ENCODE measurements around the gene ATF5.

Gene ATF5

GRCh38 chr19:49892716-49893115 is 36.3 kb upstream of the ATF5 start:
- Histone ChIP-seq H3K4me2 (no peak overlapping the region), H4K20me1 (ENCODE audit: insufficient read depth) (no peaks in the 10 kb centered on the region)

GRCh38 chr19:49894011-49894664 is 34.9 kb upstream of the ATF5 start:
- TF ChIP-seq, protein P1, sequence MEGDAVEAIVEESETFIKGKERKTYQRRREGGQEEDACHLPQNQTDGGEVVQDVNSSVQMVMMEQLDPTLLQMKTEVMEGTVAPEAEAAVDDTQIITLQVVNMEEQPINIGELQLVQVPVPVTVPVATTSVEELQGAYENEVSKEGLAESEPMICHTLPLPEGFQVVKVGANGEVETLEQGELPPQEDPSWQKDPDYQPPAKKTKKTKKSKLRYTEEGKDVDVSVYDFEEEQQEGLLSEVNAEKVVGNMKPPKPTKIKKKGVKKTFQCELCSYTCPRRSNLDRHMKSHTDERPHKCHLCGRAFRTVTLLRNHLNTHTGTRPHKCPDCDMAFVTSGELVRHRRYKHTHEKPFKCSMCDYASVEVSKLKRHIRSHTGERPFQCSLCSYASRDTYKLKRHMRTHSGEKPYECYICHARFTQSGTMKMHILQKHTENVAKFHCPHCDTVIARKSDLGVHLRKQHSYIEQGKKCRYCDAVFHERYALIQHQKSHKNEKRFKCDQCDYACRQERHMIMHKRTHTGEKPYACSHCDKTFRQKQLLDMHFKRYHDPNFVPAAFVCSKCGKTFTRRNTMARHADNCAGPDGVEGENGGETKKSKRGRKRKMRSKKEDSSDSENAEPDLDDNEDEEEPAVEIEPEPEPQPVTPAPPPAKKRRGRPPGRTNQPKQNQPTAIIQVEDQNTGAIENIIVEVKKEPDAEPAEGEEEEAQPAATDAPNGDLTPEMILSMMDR (conservative IDR thresholded peaks at IDR 0.05; ENCODE audit: low read depth, low read length), result no peak
- no peak overlapping the region for H3K4me3 ChIP-seq (IDR thresholded peaks at IDR 0.05; ENCODE audit: insufficient read depth, low read depth, low read length)
- no peaks in the 10 kb centered on the region for H4K20me1 ChIP-seq (ENCODE audit: insufficient read depth)
- no peaks in the 10 kb centered on the region for H3K36me3 ChIP-seq (ENCODE audit: insufficient read depth)
- no peaks in the 10 kb centered on the region for H3K79me2 ChIP-seq (ENCODE audit: insufficient read depth, low read depth)
- H3K9ac ChIP-seq, result no peak overlapping the region
- H3K4me2 ChIP-seq, result 0 out of 2 replicates have a peak overlapping the region, but pooled peaks have one; percentile 80
- peaks cover 74% of the 10 kb centered on the region for H3K4me1 ChIP-seq (ENCODE audit: low read depth, poor library complexity, severe bottlenecking)
- H3K27ac ChIP-seq, result no peak overlapping the region; the same call in 1 of the 2 replicates
- no peaks in the 10 kb centered on the region for H3K27me3 ChIP-seq (ENCODE audit: insufficient read depth, low read depth)
- H2AFZ ChIP-seq (ENCODE audit: low read depth), result no peak overlapping the region

More at GRCh38 chr19:49892716-49893115, 36.3 kb upstream of the ATF5 start:
- no peaks in the 10 kb centered on the region for H3K79me2 ChIP-seq (ENCODE audit: insufficient read depth, low read depth)
- H2AFZ ChIP-seq (ENCODE audit: low read depth), result no peak overlapping the region
- H3K4me3 ChIP-seq (IDR thresholded peaks at IDR 0.05; ENCODE audit: insufficient read depth, low read depth, low read length), result no peak overlapping the region
- H3K36me3 ChIP-seq (ENCODE audit: insufficient read depth), result no peaks in the 10 kb centered on the region
- H3K27me3 ChIP-seq (ENCODE audit: insufficient read depth, low read depth), result no peaks in the 10 kb centered on the region
- H3K9ac ChIP-seq, result no peak overlapping the region
- TF ChIP-seq, protein P1 (conservative IDR thresholded peaks at IDR 0.05; ENCODE audit: low read depth, low read length), result no peak
- no peak overlapping the region for H3K27ac ChIP-seq
- peaks cover 62% of the 10 kb centered on the region for H3K4me1 ChIP-seq (ENCODE audit: low read depth, poor library complexity, severe bottlenecking)

DNA sequence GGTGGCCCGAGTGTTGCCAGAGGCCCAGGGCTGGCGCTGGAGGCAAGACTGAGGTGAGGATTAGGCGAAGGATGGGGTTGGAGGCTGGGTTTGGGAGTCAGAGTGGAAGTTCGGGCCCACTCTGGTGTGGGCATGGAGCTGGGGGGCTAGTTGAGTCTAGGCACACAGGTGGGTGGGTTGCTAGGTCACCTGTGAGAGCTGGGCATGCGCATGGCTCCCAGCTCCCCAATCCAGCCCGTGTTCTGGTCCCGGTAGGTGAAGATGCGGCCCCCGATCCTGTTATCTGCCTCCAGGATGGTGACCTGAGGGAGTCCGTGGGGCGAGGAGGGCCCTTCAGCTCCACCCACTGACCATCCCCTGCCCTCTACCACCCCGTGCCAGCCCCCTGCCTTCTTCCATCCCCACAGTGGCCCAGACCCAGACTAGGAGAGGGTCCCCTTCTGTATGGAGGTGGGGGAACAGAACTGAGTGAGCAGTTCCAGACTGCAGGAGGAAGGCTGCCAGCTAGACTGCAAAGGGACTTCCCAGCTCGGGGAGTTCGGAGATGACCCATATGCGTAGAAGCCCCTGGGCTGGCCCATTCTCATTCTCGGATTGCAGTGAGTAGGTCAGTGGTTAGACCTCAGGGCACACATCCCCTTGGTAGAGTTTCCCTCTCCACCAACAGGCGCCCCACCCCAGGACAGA is 34.0 kb upstream of the ATF5 start:
- no peaks in the 10 kb centered on the region for H3K27me3 ChIP-seq (ENCODE audit: insufficient read depth, low read depth)
- no peak overlapping the region for H3K4me3 ChIP-seq (IDR thresholded peaks at IDR 0.05; ENCODE audit: insufficient read depth, low read depth, low read length)
- no peaks in the 10 kb centered on the region for H3K79me2 ChIP-seq (ENCODE audit: insufficient read depth, low read depth)
- H3K9ac ChIP-seq, result peak overlapping the region; percentile 29; the same call in 1 of the 2 replicates
- TF ChIP-seq, protein P1 (conservative IDR thresholded peaks at IDR 0.05; ENCODE audit: low read depth, low read length), result no peak
- H3K27ac ChIP-seq, result peak overlapping the region; percentile 47
- no peaks in the 10 kb centered on the region for H4K20me1 ChIP-seq (ENCODE audit: insufficient read depth)
- H3K36me3 ChIP-seq (ENCODE audit: insufficient read depth), result no peaks in the 10 kb centered on the region
- H3K4me2 ChIP-seq, result peak overlapping the region; percentile 80
- H2AFZ ChIP-seq (ENCODE audit: low read depth), result no peak overlapping the region; the same call in 1 of the 2 replicates
- peaks cover 74% of the 10 kb centered on the region for H3K4me1 ChIP-seq (ENCODE audit: low read depth, poor library complexity, severe bottlenecking)

- no peaks in the 10 kb centered on the region for H3K36me3 ChIP-seq (ENCODE audit: insufficient read depth)
- peak overlapping the region; percentile 80 for H3K4me2 ChIP-seq
- peaks cover 80% of the 10 kb centered on the region for H3K4me1 ChIP-seq (ENCODE audit: low read depth, poor library complexity, severe bottlenecking)
- H2AFZ ChIP-seq (ENCODE audit: low read depth), result no peak overlapping the region; the same call in 1 of the 2 replicates
- no peak overlapping the region for H3K4me3 ChIP-seq (IDR thresholded peaks at IDR 0.05; ENCODE audit: insufficient read depth, low read depth, low read length)
- TF ChIP-seq, protein P1 (conservative IDR thresholded peaks at IDR 0.05; ENCODE audit: low read depth, low read length), result no peak
- no peaks in the 10 kb centered on the region for H4K20me1 ChIP-seq (ENCODE audit: insufficient read depth)
- H3K9ac ChIP-seq, result peak overlapping the region; percentile 29; the same call in 1 of the 2 replicates
- no peaks in the 10 kb centered on the region for H3K79me2 ChIP-seq (ENCODE audit: insufficient read depth, low read depth)
- H3K27me3 ChIP-seq (ENCODE audit: insufficient read depth, low read depth), result no peaks in the 10 kb centered on the region
- peak overlapping the region; percentile 95 for H3K27ac ChIP-seq
Observed at GRCh38 chr19:49895566-49896297, 33.3 kb upstream of the ATF5 start.

Data from KMS-11 (cell line).